Occipital lobe (tissue), 2 donors: ENCODE data around the gene RUNX3. TPM values are rescaled to one million over a fixed set of nuclear protein-coding genes. Genes with fewer than 3 reads are reported as not detected.
"Not testable (repeated sequence)": the region's sequence is repeated elsewhere in the genome, so short reads cannot be mapped to it uniquely, and the experiment has no call there.

Experiments
- DNase-seq: peaks from one replicate; lab custom pipeline; 2025; lab: John Stamatoyannopoulos, UW
- total RNA-seq: library from RNA; depleted of rRNA; stranded (reverse); fragments of >200 nt; gene quantifications from one replicate; pipeline ENCODE4 v1.2.3, GENCODE V29; 2014

Gene RUNX3
- total RNA-seq, 1 donor from 2014 or later = 0.16 TPM

DNA sequence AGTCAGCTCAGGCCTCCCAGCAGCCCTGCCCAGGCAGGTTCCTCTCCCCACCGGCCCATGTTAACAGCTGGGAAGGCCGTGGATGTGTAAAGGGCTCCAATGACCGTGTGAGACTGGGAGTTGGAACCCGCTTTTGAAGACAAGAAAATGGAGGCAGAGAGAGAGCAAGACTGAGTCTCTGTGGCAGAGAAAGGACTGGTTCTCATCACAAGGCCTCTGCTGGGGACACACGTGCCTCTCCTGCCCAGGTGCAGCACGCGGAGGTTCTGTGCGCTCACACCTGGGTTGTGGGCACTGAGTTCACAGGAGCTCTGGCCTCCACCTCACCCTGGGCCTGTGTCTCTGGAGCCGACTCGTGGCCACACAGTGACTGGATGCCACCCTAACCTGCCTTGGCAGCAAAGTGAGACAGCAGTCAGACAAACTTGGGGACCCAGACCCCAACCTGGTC, 27.0 kb downstream of the RUNX3 start:
- DNase-seq = no peak

DNA sequence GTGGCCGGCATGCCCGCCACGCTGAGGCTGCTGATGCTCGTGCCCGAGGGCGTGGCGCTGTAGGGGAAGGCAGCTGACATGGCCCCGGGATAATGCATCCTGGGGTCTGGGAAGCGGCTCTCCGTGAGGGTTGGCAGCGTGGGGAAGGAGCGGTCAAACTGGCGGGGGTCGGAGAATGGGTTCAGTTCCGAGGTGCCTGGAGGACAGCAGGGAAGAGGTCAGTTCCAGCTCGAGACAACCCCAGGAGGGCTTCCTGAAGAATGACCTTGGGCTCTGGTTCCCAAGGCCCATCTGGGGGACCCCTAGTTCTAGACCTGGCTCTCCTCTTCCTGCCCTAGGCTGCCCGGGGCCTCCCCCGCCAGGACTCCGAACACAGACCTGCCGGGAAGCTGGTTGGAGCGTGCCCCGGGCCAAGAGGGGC, 27.6 kb downstream of the RUNX3 start:
- no peak for DNase-seq

DNA sequence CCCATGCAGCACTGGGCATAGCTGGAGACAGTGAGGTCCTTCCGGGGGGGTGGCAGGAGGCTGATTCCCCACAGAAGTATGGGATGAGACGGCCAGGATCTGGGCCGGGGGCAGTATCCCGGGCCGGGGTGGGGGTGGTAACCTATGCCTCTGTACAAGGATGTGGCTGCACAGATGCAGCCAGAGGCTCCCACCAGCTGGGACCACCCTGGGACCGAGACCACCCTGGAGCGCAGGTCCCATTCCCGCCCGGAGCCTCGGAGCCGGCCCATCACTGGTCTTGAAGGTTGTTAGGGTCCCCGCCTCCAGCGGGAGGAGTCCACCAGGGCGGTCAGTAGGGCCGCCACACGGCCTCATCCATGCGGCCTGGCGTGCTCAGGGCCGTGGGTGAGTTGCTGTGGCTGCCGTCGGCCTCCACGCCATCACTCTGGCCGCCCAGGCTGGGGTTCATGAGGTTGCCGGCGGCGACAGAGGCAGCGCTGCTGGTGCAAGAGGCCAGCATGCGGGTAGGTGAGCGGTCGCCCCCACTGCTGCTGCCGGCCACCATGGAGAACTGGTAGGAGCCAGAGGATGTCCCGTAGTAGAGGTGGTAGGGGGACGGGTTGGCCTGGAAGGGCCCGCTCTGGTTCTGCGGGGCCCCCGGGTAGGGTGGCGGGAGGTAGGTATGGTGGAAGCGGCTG, 28.1 kb downstream of the RUNX3 start:
- DNase-seq = no peak

DNA sequence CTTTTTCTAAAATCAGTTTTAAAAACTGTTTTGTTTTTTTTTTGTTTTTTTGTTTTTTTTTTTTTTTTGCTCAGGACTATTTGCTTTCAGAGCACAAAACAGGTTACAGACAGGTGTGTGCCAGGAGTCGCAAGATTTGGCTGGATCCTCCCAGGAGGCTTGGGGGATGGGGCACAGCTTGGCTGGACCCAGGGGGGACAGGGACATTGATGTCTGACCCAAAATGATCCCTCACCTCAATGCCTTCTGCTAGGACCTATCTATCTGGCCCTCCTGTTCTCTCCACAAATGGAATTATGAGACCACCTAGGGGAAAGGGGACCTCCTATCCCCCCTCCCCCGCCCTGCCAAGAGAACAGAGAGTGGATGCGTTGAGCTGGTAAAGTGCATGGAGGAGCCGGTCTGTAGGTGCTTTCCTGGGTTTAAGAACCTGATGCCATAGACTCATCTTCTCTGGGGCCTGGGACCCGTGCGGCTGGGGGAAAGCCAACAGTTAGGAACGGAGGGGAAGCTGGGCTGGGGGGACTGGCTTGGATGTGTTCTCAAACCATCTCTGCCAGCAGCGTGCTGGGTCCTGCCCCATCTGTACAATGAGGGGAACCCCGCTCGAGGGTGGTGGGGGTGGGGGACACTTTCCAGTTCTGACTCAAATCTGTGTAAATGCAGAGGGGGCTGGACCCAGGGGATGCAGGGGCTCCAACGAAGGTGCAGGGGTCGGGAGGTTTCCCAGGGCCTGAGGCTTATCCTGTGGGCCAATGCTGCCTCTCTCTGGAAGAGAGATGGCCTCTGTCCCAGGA, 28.9 kb downstream of the RUNX3 start:
- no peak for DNase-seq

DNA sequence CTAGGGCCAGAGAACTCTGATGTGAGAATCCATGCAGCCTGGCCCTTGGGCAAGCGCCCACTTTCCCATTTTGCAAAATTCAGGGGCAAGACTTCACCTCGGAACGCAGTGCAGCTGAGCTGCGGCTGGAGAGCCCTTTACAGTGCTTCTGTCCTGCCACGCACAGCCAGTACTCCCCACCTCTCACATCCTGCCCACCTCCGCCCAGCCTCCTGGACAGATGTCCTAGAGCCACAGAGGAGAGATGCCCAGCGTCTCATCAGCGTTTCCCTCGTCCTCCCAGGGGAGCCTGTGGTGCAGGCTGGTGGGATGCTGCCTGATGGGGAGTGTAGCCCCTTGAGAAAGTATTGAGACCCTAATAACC, 29.6 kb downstream of the RUNX3 start:
- no peak for DNase-seq

DNA sequence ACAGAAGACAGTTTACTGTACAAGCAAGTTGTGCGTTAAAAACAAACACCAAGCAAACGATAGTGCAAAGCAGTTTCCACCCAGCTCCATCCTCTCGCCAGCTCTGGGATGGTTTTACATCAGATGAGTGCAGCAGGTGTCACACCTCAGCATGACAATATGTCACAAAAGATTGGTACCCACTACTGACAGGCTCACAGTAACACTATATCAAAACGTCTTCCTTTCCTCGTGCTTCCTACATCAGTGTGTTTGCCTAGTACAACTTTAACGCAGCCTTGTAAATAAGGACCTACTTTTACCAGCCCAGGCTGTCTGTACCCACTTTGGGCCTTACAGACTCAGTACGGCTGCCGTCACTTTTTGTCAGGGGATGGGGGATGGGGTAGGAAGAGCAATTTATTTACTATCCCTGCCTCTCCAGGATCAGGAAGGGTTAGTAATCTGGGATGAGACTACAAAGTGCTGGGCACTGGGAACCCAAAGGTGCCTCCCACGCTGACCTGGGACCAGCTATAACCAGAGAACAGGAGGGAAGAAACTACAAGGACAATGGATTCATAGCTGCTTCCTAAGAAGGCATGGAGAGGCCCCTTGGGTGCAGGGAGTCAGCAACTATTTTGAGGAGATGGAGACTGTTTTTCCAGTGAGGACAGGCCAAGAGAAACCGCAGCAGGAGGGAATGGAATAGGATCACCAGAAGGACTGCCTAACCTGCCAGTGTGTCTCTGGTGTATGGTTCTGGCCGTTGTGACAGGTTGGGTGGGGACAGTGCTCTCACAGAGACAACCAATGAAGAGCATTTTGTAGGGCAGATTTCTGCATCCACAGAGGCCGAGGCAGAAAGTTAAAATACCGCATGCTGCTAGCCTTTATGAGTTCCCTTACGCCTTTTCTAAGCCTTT, 30.2 kb downstream of the RUNX3 start:
- DNase-seq = no peak

DNA sequence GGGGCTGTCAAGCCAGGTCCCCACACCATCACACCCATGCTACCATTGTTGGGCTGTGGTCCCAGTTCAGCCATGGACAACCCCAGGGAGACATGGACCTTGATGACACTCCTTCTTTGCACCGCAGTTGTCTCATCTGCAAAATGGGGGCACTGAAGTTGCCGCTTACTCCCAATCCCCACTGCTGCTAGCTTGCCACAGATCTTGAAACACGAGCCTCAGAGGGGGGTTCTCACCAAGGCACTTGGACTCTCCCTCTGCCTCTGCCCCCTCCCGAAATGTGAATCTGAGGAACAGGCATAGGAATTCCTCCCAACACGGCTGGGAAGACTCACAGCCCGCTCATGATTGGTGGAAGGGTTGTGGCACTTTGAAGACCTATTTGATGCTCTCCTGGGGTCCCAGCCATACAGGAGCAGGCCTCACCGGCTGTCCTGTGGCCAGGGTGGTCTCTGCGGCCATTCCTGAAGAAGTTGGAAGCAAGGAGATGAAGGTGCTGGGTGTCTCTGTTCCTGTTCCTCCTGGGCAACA, 31.1 kb downstream of the RUNX3 start:
- no peak for DNase-seq

DNA sequence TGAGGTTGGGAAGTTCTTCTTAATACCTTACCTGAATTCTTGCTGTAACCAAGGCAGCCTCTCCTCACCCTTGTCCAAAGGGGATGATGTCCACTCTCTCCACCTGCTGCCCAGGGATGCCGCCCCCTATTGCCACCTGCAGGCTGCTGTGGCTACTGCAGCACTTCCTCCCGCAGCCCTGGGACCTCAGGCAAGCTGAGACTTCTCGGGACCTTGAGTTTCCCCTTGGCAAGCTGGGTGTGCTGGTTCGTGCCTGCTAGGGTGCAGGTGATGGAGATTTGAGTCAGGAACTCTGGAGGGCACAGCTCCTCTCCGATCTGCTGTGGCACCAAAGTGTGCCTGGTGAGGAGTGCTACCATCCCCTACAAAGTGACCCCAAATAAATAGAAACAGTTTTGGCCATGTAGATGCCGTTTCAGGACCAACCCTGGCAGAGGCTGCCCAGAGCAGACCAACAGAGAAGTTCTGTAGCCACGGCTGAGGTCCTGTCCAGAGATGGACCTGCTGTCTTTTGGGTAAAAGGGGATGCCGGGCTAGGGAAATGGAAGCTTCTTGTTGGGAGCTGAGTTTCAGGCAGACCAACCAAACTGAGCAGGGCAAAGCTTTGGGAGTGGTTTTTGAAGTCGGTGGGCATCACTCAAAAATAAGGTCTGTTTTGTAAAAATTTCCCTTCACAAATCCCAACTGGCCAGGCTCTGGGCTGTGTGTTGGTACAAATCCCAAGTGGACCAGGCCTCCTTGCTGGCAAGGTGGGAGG, 31.7 kb downstream of the RUNX3 start:
- DNase-seq = no peak

DNA sequence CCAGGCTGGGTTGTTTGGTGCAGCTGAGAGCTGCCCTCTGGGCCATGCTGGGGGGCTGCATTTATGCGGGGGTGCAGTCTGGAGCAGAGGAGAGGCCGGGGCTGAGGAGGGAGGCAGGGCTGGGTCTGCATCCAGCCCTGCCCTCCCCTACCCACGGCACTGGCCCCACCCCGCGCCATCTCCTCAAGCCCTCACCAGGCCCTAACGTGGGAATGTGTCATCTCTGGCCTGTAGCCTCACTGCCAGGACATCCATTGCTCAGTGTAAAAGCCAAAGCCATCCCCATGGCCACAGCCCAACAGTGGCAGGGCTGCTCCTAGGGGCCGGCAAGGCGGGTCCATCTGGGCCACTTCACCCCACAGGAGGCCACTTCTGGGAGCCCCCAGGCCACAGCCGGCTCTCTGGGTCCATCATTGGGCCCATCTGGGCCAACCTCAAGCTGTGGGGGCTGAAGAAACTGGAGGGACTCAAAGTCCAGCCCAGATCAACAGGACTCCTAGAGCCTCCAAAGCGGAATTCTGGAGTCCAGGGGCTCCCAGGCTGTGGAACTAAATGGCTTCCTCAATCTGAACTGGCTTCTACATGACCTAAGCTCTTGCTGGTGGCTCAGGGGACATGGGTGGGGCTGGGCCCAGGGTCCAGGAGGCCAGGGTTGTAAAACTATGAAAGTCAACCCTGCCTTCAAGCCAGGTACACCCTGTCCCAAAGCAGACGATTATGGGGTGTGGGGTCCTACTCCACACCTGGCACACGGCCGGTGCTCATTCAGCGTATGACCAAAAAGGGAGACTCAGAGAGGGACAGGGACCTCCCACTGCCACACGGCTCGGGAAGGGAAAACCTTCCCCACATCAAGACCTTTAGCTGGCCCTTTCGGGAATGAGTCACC, 32.6 kb downstream of the RUNX3 start:
- DNase-seq = no peak

DNA sequence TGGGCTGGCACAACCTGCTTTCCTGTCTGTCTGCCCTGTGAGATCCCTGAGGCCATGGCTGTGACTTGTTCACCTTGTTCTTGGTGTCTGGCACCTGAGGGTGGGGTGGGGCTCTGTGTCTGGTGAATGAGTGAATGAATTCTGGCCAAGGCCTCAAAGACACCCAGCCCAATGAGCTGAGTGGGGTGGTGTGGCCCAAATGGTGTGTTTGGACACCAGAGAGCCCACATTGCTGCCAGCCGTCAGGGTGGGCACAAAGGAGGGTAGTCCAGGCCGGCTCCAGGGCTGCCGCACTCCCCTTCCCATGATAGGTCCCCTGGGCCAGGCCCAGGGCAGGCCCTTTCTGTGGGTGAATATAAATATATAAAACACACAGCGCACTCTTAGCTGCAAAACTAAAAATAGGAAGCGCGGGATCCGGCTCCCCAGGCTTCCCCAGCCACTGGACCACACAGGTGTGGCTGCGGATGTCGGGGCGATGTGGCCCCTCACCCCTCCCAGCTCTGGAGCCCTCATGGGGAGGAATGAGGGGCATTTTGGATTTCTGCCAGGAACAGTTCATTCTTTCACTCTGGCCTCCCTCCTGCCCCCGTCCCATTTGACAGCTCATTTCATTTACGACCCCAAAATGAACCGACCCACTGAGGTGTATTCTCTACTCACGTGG, 33.3 kb downstream of the RUNX3 start:
- DNase-seq = no peak

DNA sequence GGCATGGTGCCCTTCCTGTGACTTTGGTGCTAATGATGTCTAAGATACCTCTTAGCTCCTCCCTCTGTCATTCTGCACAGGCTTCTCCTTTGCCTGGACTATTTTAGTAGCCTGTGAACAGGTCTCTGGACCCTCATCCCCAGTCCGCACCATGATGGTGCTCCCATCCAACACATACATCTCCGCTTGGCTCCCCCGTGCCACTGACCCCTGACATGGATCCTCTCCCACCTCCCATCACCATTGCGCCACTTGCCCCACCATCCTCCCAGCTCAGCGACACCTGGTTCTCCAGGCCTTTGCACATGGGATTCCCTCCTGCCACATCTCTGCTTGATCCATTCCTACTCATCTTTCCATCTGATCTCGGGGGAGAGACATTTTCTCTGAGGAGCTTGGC, 33.9 kb downstream of the RUNX3 start:
- DNase-seq = no peak

DNA sequence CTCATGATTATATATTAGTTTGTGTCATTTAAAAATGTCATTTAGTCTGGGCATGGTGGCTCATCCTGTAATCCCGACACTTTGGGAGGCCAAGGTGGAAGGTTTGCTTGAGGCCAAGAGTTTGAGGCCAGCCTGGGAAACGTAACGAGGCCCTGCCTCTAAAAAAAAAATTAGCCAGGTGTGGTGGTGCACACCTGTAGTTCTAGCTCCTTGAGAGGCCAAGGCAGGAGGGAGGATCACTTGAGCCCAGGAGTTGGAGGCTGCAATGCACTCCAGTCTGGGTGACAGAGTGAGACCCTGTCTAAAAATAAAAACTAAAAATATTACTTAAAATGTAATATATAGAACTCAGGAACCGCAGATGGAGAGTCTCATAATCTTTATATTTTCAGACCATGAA, 34.6 kb downstream of the RUNX3 start:
- no peak for DNase-seq

DNA sequence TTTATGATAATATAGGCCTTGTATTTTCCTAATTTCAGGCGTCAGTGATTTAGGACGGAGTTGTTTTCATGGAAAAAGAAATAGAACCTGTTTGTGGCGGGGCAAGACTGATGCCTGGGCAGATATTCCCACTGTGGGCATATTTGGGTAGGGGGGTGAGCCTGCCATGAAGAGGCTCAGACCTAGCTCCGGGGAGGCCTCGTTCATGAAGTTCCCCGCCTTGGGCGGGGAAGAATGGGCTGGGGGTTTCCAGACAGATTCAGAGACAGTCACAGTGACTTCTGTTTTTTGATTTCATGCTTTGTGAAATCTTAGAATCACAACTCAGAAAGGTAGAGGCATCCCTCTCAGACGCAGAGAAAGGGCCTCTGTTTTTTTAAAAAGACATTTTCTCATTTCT, 36.1 kb downstream of the RUNX3 start:
- no peak for DNase-seq

DNA sequence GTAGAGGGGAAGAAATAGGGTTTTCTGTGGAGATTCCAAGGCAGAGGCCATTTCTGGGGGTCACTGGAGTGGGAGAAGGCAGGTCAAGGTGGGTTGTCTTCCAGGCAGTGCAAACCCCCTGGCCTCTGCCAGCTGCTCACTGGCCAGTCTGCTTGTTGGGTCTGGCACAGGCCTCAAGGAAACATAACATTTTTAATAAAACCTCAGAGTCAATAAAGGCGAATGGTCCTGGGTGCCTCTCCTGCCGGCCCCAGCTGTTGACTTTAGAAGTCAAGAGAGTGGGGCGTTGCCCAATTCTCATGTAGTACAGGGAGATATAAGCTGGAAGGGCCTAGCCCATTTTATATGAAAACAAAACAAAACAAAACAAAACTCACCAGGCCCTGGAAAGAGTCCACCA, 36.6 kb downstream of the RUNX3 start:
- no peak for DNase-seq

DNA sequence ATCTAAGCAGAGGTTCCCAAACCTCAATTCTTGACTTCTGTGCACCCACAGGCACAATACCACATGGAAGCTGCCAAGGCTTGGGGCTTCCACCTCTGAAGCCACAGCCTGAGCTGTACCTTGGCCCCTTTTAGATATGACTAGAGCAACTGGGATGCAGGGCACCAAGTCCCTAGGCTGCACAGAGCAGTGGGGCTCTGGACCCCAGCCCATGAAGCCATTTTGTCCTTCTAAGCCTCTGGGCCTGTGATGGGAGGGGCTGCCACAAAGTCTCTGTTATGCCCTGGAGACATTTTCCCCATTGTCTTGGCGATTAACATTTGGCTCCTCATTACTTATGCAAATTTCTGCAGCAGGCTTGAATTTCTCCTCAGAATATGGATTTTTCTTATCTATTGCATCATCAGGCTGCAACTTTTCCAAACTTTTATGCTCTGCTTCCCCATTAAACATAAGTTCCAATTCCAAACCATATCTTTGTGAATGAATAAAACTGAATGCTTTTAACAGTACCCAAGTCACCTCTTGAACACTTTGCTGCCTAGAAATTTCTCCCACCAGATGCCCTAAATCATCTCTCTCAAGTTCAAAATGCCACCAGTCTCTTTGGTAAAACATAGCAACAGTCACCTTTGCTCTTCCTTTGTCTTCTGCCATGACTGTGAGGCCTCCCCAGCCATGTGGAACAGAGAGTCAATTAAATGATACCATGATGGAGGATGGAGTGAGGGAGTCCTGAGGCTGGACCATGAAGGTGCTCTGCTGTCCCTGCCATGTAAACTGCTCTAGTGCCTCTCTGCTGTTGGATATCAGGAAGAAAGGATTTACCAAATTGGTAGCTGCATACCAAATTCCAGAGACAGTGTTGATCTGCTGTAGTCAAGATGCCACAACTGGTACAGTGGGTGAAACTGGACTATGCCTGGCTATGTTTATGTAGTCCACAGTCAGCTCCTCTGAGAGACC, 37.6 kb downstream of the RUNX3 start:
- no peak for DNase-seq

DNA sequence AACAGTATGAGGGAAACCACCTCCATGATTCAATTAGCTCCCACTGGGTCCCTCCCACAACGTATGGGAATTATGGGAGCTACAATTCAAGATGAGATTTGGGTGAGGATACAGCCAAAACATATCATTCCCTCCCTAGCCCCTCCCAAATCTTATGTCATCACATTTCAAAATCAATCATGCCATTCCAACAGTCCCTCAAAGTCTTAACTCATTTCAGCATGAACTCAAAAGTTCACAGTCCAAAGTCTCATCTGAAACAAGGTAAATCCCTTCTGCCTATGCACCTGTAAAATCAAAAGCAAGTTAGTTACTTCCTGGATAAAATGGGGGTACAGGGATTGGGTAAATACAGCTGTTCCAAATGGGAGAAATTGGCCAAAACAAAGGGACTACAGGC, 38.7 kb downstream of the RUNX3 start:
- not testable (repeated sequence) for DNase-seq

DNA sequence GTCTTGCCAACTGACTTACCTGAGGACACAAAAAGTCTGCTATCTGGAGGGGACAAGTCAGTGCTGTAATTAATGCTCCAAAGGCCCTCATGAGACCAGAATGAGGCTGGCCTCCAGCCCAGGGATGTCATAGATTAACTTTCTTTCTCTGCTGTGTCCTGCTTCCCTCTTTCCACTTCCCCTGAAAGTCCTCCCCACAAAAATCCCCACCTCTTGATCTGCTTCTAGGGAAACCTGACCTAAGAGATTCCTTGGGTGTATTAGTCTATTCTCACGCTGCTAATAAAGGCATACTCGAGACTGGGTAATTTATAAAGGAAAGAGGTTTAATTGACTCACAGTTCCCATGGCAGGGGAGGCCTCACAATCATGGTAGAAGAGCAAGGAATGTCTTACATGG, 39.2 kb downstream of the RUNX3 start:
- no peak for DNase-seq

DNA sequence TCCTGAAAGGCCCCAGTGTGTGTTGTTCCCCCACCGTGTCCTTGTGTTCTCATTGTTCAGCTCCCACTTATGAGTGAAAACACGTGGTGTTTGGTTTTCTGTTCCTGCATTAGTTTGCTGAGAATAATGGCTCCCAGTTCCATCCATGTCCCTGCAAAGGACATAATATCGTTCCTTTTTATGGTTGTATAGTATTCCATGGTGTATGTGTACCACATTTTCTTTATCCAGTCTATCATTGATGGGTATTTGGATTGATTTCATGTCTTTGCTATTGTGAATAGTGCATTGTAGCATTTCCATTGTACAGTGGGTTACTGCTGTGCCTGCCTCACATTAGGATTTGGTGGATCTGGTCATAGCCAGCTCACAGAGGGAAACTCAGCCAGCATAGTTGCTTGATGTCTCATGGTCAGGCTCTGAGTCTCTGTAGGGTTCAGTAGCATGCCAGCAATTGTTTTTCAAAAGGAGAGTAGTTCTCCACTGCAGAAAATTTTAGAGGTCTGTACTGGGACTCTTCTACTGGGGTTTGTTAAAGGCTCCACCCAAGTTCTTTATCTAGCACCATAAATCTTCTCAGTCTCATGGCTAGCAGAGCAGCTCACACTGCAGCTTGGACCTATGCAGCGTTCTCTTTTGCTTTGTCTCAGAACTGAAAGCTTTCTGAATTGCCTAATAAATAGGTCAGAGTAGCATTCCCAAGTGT, 41.0 kb downstream of the RUNX3 start:
- DNase-seq = no peak
